LNCAP (cell line): ENCODE data around the gene PRKAR2B.

Source experiments
- CTCF ChIP-seq: fragments of 450-650 bp; IDR thresholded peaks from 2 replicates; pipeline ENCODE4 v1.5.1; 2017; ENCODE audit warnings: mild to moderate bottlenecking

The PRKAR2B gene

DNA sequence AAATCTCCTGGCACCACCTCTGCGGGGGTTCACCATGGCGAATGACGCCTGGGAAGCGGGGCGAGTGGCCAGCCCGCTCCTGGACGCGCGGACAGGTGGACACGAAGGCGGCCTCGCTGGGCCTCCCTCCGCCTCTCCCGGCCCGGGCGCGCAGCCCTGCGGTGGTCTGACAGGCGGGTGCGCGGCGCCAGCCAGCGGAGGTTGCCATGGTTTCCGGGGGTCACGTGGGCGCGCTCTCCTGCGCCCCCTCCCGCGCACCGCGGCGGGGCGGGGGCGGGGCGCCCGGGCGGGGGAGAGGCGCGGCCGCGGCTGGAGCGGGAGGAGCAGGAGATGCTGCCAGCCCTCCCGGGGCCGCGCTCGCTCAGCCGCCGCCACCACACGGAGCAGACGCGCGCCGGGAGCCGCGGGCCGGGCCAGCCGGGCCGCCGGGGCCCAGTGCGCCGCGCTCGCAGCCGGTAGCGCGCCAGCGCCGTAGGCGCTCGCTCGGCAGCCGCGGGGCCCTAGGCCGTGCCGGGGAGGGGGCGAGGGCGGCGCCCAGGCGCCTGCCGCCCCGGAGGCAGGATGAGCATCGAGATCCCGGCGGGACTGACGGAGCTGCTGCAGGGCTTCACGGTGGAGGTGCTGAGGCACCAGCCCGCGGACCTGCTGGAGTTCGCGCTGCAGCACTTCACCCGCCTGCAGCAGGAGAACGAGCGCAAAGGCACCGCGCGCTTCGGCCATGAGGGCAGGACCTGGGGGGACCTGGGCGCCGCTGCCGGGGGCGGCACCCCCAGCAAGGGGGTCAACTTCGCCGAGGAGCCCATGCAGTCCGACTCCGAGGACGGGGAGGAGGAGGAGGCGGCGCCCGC lies at the start of gene PRKAR2B:
Gene PRKAR2B (plus strand): TSS at position 359 of the 848 bp plus-strand sequence. CDS start 203 bp downstream, at position 562.
- TF ChIP-seq CTCF = peak; percentile 23; the same call in 1 of the 2 replicates

DNA sequence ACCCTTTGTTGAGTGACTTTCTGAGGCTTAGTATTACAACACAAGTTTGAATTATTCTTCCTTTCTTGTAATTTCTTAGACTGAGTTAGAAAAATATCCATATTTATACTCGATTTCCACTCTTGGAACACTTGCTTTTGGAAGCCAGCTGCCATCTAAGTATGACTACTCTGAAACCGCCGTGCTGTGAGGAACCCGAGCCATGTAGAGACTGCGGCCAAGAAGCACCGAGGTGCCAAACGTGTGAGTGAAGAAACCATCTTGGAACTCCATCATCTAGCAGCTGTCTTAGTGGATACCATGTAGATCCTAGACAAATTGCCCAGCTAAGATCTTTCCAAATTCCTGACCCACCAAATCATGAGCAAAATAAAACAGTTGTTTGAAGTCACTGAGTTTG lies 49.7 kb upstream of the PRKAR2B start:
- no peak for TF ChIP-seq CTCF

- no peak for TF ChIP-seq CTCF
Observed at GRCh38 chr7:106997487-106998271, 46.8 kb upstream of the PRKAR2B start.

DNA sequence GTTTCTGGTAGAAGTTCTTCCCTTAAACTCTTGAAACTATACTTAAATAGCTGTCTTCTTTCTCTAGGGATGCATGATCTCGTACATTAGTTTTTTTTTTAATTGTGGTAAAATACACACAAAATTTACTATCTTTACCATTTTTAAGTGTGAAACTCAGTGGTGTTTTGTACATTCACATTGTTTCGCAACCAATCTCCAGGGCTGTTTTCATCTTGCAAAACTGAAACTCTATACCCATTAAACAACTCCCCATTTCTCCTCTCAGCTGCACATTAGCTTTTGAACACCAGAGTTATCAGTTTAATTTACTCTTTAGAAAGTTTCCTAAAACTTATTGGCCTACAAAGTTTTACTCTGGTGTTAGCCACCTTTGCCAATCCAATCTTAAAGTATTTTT lies 45.5 kb upstream of the PRKAR2B start:
- no peak for TF ChIP-seq CTCF

DNA sequence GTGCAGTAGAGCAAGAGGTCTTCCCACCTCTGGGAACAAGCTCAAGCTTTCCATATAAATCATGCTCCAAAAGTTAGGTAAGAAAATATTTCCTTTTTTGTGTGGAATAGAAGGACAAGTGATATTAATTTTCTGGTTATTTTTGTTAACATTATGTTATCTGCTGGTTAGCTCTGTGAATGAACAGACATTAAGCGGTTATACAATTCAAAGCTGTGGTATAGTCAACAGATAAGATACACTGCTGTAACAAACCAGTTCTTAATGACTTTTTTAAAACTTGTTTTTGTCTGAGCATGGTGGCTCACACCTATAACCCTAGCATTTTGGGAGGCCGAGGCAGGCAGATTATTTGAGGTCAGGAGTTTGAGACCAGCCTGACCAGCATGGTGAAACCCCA lies 43.0 kb upstream of the PRKAR2B start:
- no peak for TF ChIP-seq CTCF

GRCh38 chr7:107002126-107002525 lies 42.4 kb upstream of the PRKAR2B start:
- no peak for TF ChIP-seq CTCF

GRCh38 chr7:107002529-107002998 lies 41.9 kb upstream of the PRKAR2B start:
- TF ChIP-seq CTCF = no peak
